ENCODE results near the gene CD93. TPM values are rescaled to one million over a fixed set of nuclear protein-coding genes. Genes with fewer than 3 reads are reported as not detected.

Gene CD93
- total and polyA plus RNA-seq, 3 donors from 2014 or later, result 9.4 to 14.8 (median 14.2) TPM

DNA sequence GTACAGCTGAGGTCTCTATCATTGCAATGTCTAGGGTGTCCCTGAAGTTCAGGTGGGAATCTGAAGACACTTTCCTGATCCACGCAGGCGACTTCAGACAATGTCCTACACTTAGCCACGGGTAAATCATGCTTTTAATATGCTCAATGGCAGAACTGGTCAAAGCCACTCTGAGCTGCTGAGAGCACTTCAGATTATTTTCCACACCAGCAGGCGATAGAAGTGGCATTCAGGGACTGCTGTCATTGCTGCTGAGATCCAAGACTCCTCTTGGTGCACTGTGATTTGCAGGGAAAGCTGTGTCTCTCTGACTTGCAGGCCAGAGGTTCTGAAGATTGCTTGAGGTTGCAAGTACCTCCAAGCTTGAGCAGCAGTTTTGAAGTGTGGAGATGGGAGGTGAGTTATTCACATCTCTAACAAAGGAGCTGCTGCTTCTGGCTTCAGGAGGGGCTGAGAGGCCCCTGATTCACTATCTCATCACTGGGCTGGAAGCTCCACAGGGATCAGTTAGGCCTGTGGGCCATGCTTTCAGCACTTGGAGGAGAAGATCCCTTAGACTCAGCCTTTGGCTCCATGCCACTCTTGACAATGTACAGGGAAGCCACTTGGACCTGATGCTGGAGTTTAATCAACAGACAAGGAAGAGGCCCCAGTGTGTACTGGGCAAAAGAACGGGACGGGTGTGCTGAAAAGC is 53.9 kb downstream of the CD93 start:
- Histone ChIP-seq H3K4me1 (peaks cover 3% of the 10 kb centered on the region), H3K36me3 (ENCODE audit: low read depth, missing control alignments) (no peaks in the 10 kb centered on the region), H3K27me3 (no peaks in the 10 kb centered on the region), H3K27ac (no peak overlapping the region), H3K9me3 (no peaks in the 10 kb centered on the region), H3K4me3 (no peak overlapping the region)
- intact Hi-C loops (cut with DNase I; ENCODE audit: low total_unique reads), result no loop called here
- WGBS, 2 donors, result 82 to 88% methylated on average over 6 of the region's 6 CpGs
- no peak for DNase-seq
- TF ChIP-seq, protein P1, sequence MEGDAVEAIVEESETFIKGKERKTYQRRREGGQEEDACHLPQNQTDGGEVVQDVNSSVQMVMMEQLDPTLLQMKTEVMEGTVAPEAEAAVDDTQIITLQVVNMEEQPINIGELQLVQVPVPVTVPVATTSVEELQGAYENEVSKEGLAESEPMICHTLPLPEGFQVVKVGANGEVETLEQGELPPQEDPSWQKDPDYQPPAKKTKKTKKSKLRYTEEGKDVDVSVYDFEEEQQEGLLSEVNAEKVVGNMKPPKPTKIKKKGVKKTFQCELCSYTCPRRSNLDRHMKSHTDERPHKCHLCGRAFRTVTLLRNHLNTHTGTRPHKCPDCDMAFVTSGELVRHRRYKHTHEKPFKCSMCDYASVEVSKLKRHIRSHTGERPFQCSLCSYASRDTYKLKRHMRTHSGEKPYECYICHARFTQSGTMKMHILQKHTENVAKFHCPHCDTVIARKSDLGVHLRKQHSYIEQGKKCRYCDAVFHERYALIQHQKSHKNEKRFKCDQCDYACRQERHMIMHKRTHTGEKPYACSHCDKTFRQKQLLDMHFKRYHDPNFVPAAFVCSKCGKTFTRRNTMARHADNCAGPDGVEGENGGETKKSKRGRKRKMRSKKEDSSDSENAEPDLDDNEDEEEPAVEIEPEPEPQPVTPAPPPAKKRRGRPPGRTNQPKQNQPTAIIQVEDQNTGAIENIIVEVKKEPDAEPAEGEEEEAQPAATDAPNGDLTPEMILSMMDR (IDR thresholded peaks at IDR 0.05), result no peak
- TF ChIP-seq POLR2A (IDR thresholded peaks at IDR 0.05), result no peak

DNA sequence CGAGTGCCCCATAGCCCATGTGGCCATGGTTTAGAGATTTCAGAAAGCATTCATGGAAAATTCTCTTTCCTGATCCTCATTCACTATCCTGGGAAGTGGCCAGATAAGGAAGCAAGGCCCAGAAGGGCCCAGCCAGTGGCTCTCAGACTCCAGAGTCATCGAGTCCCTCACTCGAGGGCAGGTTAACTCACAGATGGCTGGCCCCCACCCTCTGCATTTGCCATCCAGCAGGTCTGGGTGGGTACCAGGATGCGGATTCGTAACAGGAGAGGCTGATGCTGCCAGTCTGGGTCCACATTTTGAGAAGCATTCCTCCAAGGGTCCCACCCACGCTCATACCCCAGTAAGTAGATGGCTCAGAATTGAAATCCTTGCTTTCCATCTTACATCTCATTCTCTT is 54.8 kb downstream of the CD93 start:
- Histone ChIP-seq H3K9me3 (no peaks in the 10 kb centered on the region), H3K4me1 (peaks cover 3% of the 10 kb centered on the region), H3K36me3 (ENCODE audit: low read depth, missing control alignments) (no peaks in the 10 kb centered on the region), H3K4me3 (no peak overlapping the region), H3K27ac (no peak overlapping the region), H3K27me3 (no peaks in the 10 kb centered on the region)
- no peak for DNase-seq
- WGBS, 2 donors, result 91 to 94% methylated on average over 6 of the region's 6 CpGs
- intact Hi-C loops (cut with DNase I; ENCODE audit: low total_unique reads), result no loop called here
- no peak for TF ChIP-seq POLR2A (IDR thresholded peaks at IDR 0.05)
- TF ChIP-seq, protein P1 (IDR thresholded peaks at IDR 0.05), result no peak

Other genes with a start within 250 kb of the CD93 start
- under 1 TPM in 1 of 2 donors, not detected in 1; 0.55 TPM for gene SSTR4, start 51.0 kb downstream of the CD93 start, total RNA-seq
- gene SSTR4, start 51.0 kb downstream of the CD93 start, polyA plus RNA-seq (ENCODE audit: insufficient read depth, low read depth, low replicate concordance), result not detected
- 10 to 100 TPM; 22.4 to 65.0 TPM for gene THBD, start 36.7 kb downstream of the CD93 start, total RNA-seq
- 11.0 TPM for gene THBD, start 36.7 kb downstream of the CD93 start, polyA plus RNA-seq (ENCODE audit: insufficient read depth, low read depth, low replicate concordance)

Data from testis (tissue), 3 donors.